Gastroesophageal sphincter (tissue), 4 donors: Measurements from ENCODE around the gene ZFYVE27. TPM values are rescaled to one million over a fixed set of nuclear protein-coding genes. Genes with fewer than 3 reads are reported as not detected.

Experiments used
- ATAC-seq: fragments of 150-250 bp; one replicate; pipeline ENCODE4 v1.9.1; 2016; ENCODE audit warnings: mild to moderate bottlenecking, moderate library complexity
- H3K27ac ChIP-seq, 4 donors: fragments of 200-600 bp; sonication (generic) in 3 of 4; 1 replicate in 3 of 4; 2 replicates in 1 of 4; pipeline ENCODE4 v1.5.1; 2016 to 2019
- H3K27me3 ChIP-seq: fragments of 200-600 bp; sonication (generic); one replicate; pipeline ENCODE4 v1.5.1; 2019
- H3K36me3 ChIP-seq, 2 donors: fragments of 200-600 bp; sonication (generic); one replicate each; pipeline ENCODE4 v1.5.1; 2019; ENCODE audit warnings: control low read depth in 1 of 2
- H3K4me1 ChIP-seq, 3 donors: fragments of 200-600 bp; sonication (generic); 1 replicate in 2 of 3; 2 replicates in 1 of 3; pipeline ENCODE4 v1.5.1; 2016 to 2019; ENCODE audit warnings: control low read depth in 2 of 3
- H3K4me3 ChIP-seq, 2 donors: fragments of 200-600 bp; sonication (generic); one replicate each; pipeline ENCODE4 v1.5.1; 2019; ENCODE audit warnings: mild to moderate bottlenecking in 1 of 2, moderate library complexity in 1 of 2
- H3K9me3 ChIP-seq, 3 donors: fragments of 200-600 bp; sonication (generic); one replicate each; pipeline ENCODE4 v1.5.1; 2017 to 2019; ENCODE audit warnings: control low read depth in 2 of 3
- CTCF ChIP-seq, 4 experiments: fragments of 200-600 bp in 2 of 4; fragments of 450-650 bp in 2 of 4; sonication (generic) in 1 of 4; IDR thresholded peaks; one replicate each; pipeline ENCODE4 v1.5.1; 2017 to 2019; ENCODE audit warnings: antibody characterized with exemption in 4 of 4, mild to moderate bottlenecking in 2 of 4, moderate library complexity in 2 of 4
- EP300 ChIP-seq: sonication (generic); formaldehyde crosslinking; IDR thresholded peaks from one replicate; pipeline ENCODE4 v1.6.1; 2017; ENCODE audit warnings: antibody characterized with exemption, mild to moderate bottlenecking
- POLR2A ChIP-seq, 2 donors: fragments of 450-650 bp; IDR thresholded peaks; one replicate each; pipeline ENCODE4 v1.6.1; 2017; ENCODE audit warnings: antibody characterized with exemption in 2 of 2, mild to moderate bottlenecking in 2 of 2, moderate library complexity in 1 of 2
- POLR2AphosphoS5 ChIP-seq: sonication (generic); formaldehyde crosslinking; IDR thresholded peaks from one replicate; pipeline ENCODE4 v1.6.1; 2017; ENCODE audit warnings: antibody characterized with exemption
- WGBS, 2 donors: methylation state at CpG; one replicate each; pipeline ENCODE4 v1.1.5; 2018; ENCODE audit warnings: low coverage in 1 of 2; 5-methylcytosine and 5-hydroxymethylcytosine counted together
- total RNA-seq, 4 donors: library from RNA; depleted of rRNA; stranded (reverse); fragments of >200 nt; gene quantifications; one replicate each; pipeline ENCODE4 v1.1.0, GENCODE V29; 2016

The ZFYVE27 gene
- total RNA-seq, 4 donors from 2014 or later, result 6.7 to 24.2 (median 19.2) TPM

DNA sequence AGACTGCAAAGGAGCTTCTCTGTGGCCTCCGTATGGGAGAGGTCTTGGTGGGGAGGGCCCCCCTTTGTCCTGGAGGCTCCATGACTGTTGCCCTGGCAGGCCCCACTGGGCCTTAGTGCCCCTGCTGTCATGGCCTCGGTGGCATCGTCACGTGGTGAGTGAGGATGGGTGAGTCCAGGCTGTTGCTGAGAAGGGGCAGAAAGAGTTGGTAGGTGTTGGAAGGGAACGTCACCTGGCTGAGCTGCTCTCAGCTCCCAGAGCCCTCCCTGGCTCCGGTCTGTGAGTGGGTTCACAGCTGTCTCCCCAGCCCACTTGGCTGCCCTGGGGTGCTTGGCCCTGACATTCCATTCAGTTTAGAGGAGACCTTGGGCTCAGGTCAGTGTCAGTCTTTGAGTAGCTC is 18.8 kb downstream of the ZFYVE27 start:
- H3K4me1 ChIP-seq, result peaks cover 0 to 13% (median 0%) of the 10 kb centered on the region in 3 donors
- no CpG with 5 or more reads among the region's 6 CpGs for WGBS, 2 donors
- no peak for TF ChIP-seq EP300
- no peak for TF ChIP-seq POLR2AphosphoS5

GRCh38 chr10:97757471-97757870 is 20.5 kb downstream of the ZFYVE27 start:
- no peak for ATAC-seq
- Histone ChIP-seq H3K4me1 (peaks cover 0 to 13% (median 0%) of the 10 kb centered on the region in 3 donors), H3K36me3 (peaks cover 0 to 100% of the 10 kb centered on the region in 2 donors), H3K4me3 (no peak overlapping the region), H3K27ac (no peak overlapping the region), H3K9me3 (no peaks in the 10 kb centered on the region), H3K27me3 (no peaks in the 10 kb centered on the region)
- TF ChIP-seq CTCF (IDR thresholded peaks at IDR 0.05), result no peak
- no peak for TF ChIP-seq POLR2A (IDR thresholded peaks at IDR 0.05)
- TF ChIP-seq POLR2AphosphoS5, result no peak
- no peak for TF ChIP-seq EP300
- WGBS, 2 donors, result 60 to 86% methylated on average over 1 to 5 of the region's 6 CpGs

More for the DNA sequence above, 18.8 kb downstream of the ZFYVE27 start:
- Histone ChIP-seq H3K27ac (no peak overlapping the region), H3K9me3 (no peaks in the 10 kb centered on the region), H3K36me3 (peaks cover 0 to 100% of the 10 kb centered on the region in 2 donors), H3K27me3 (no peaks in the 10 kb centered on the region), H3K4me3 (no peak overlapping the region)
- no peak for ATAC-seq

DNA sequence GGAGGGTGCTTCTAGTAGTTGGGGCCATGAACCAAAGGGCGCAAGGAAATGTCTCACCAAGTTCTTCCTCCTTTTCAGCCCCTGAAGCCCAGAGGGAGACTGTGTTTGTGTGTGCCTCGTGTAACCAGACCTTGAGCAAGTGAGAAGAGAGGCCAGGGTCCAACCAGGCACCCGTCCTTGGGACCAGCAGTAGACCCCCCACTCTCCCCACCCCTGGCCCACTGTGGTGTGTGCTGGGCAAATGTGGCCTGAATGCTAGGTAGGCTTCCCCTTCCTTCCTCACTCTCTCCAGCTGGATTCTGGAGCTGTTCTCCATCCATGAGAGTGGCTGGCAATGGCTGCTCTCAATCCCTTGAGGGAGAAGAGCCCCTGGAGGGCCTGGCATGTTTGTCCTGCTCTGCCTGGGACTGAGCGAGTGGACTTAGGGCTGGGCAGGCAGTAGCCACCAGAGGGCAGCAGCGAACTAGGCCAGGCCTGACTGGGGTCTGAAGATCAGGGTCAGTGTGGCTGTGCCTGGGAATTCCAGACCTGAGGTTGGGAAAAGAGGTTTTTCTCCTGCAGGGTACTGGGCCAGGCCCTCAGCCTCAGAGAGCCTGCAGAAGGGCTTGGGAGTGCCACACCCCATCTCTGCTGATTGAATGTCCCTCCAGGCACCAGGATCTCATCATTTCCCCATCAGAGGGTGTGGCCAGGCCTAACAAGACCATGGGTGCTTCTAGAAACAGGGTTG is 22.4 kb downstream of the ZFYVE27 start:
- Histone ChIP-seq H3K4me3 (no peak overlapping the region), H3K27me3 (no peaks in the 10 kb centered on the region), H3K4me1 (peaks cover 0 to 13% (median 0%) of the 10 kb centered on the region in 3 donors), H3K27ac (peak overlapping the region in 3 of 4 donors; percentile 16 to 59 (median 52)), H3K9me3 (no peaks in the 10 kb centered on the region), H3K36me3 (peaks cover 0 to 88% of the 10 kb centered on the region in 2 donors)
- 60% methylated on average over 1 of the region's 5 CpGs; no CpG with 5 or more reads in 1 of the 2 donors for WGBS, 2 donors
- ATAC-seq, result peak; percentile 62
- TF ChIP-seq EP300 (no peak), CTCF (IDR thresholded peaks at IDR 0.05) (peak in 3 of 4 experiments; percentile 49 to 81 (median 54)), POLR2AphosphoS5 (no peak), POLR2A (IDR thresholded peaks at IDR 0.05) (no peak)

GRCh38 chr10:97759946-97760345 is 23.0 kb downstream of the ZFYVE27 start:
- peak overlapping the region in 3 of 4 donors; percentile 16 to 52 (median 47) for H3K27ac ChIP-seq
- no peaks in the 10 kb centered on the region for H3K27me3 ChIP-seq
- H3K4me1 ChIP-seq, result peaks cover 0 to 13% (median 0%) of the 10 kb centered on the region in 3 donors
- ATAC-seq, result no peak
- no peaks in the 10 kb centered on the region for H3K9me3 ChIP-seq
- H3K4me3 ChIP-seq, result no peak overlapping the region
- TF ChIP-seq CTCF (IDR thresholded peaks at IDR 0.05), result no peak
- TF ChIP-seq POLR2AphosphoS5, result no peak
- no peak for TF ChIP-seq EP300
- no peak for TF ChIP-seq POLR2A (IDR thresholded peaks at IDR 0.05)
- 80 to 100% methylated on average over 1 of the region's 5 CpGs for WGBS, 2 donors
- peaks cover 0 to 82% of the 10 kb centered on the region in 2 donors for H3K36me3 ChIP-seq

- TF ChIP-seq POLR2AphosphoS5, result no peak
- TF ChIP-seq CTCF (IDR thresholded peaks at IDR 0.05), result no peak
- no peak for TF ChIP-seq POLR2A (IDR thresholded peaks at IDR 0.05)
- TF ChIP-seq EP300, result no peak
- Histone ChIP-seq H3K36me3 (peaks cover 0 to 74% of the 10 kb centered on the region in 2 donors), H3K27me3 (no peaks in the 10 kb centered on the region), H3K4me3 (no peak overlapping the region), H3K27ac (peak overlapping the region in 3 of 4 donors; percentile 16 to 59 (median 47)), H3K4me1 (peaks cover 0 to 13% (median 0%) of the 10 kb centered on the region in 3 donors), H3K9me3 (no peaks in the 10 kb centered on the region)
- WGBS, 2 donors, result 86 to 89% methylated on average over 1 to 2 of the region's 11 CpGs
- ATAC-seq, result no peak
These were observed 23.7 kb downstream of the ZFYVE27 start for GRCh38 chr10:97760461-97761257.
